Adrenal gland (tissue), 12 donors: ENCODE measurements around the gene ELN. TPM values are rescaled to one million over a fixed set of nuclear protein-coding genes. Genes with fewer than 3 reads are reported as not detected.

ENCODE experiments used
- DNase-seq, 7 donors: peaks; one replicate each; pipeline ENCODE4 v3.0.0-alpha.2; 2019 to 2020
- H3K27ac ChIP-seq, 5 donors: fragments of 200-600 bp; sonication (generic) in 4 of 5; 1 replicate in 3 of 5; 2 replicates in 2 of 5; pipeline versions ENCODE4 v1.5.1 to v1.8.0; 2016 to 2020; ENCODE audit warnings: mild to moderate bottlenecking in 1 of 5
- H3K27me3 ChIP-seq: fragments of 200-600 bp; 2 replicates; pipeline ENCODE4 v1.8.0; 2021
- H3K36me3 ChIP-seq, 2 donors: fragments of 200-600 bp; replicated peaks in 1 of 2; 1 replicate in 1 of 2; 2 replicates in 1 of 2; pipeline versions ENCODE4 v1.5.1 to v1.8.0; 2018 to 2022
- H3K4me1 ChIP-seq, 2 donors: fragments of 200-600 bp; replicated peaks in 1 of 2; 1 replicate in 1 of 2; 2 replicates in 1 of 2; pipeline versions ENCODE4 v1.5.1 to v1.8.0; 2018 to 2021
- H3K4me3 ChIP-seq, 4 donors: fragments of 200-600 bp; sonication (generic) in 3 of 4; one replicate each; pipeline ENCODE4 v1.5.1; 2016 to 2018
- H3K9me3 ChIP-seq, 3 donors: fragments of 200-600 bp; sonication (generic) in 1 of 3; replicated peaks in 1 of 3; 1 replicate in 2 of 3; 2 replicates in 1 of 3; pipeline versions ENCODE4 v1.5.1 to v1.8.0; 2016 to 2021
- CTCF ChIP-seq, 6 experiments: fragments of 450-650 bp in 4 of 6; fragments of 200-600 bp in 2 of 6; sonication (generic) in 1 of 6; IDR thresholded peaks; 1 replicate in 5 of 6; 2 replicates in 1 of 6; pipeline versions ENCODE4 v1.5.1 to v1.8.0; 2016 to 2021; ENCODE audit warnings: antibody characterized with exemption in 6 of 6, mild to moderate bottlenecking in 2 of 6, moderate library complexity in 1 of 6
- POLR2A ChIP-seq, 2 donors: fragments of 450-650 bp; IDR thresholded peaks; one replicate each; pipeline ENCODE4 v1.6.1; 2017; ENCODE audit warnings: antibody characterized with exemption in 2 of 2, mild to moderate bottlenecking in 2 of 2, moderate library complexity in 1 of 2
- WGBS, 4 donors: extraction: QIAGEN DNeasy Blood & Tissue Kit in 2 of 4; methylation state at CpG; one replicate each; pipeline versions ENCODE4 v1.1.5 to v1.1.7; 2013 to 2017; 5-methylcytosine and 5-hydroxymethylcytosine counted together
- intact Hi-C, 2 donors: fragments of 100-400 bp; cut with DNase I; formaldehyde crosslinking; loops; one replicate each; pipeline versions ENCODE4 v1.14.1 to v1.15.0; 2022 to 2023
- polyA plus RNA-seq, 3 donors: library from polyadenylated mRNA; stranded (reverse); fragments of 200-250 nt in 2 of 3; fragments of 350-450 nt in 1 of 3; fragmentation: Illumina TruSeq in 1 of 3; extraction: RNeasy Lipid Tissue Mini Kit (QIAGEN cat#74804) in 1 of 3; gene quantifications; one replicate each; pipeline ENCODE4 v1.2.3, GENCODE V29; 2013 to 2014
- total RNA-seq, 9 donors: library from RNA; depleted of rRNA in 4 of 9; stranded (reverse); fragments of >200 nt in 4 of 9; fragments of 120-200 nt in 1 of 9; fragmentation: NEBNext Ultra II Directional in 1 of 9; extraction: Animal tissue kit (Norgen Biotek cat#: 25700) in 1 of 9; gene quantifications; one replicate each; pipeline versions ENCODE4 v1.1.0 to v1.2.4, GENCODE V29; 2013 to 2023
- donor health status: healthy with polysubstance abuse.
- donor health status: Bipolar disorder and iron deficiency.
- donor health status: DM: yes; HTN: yes; CAD: no.
- donor health status: DM: no; HTN: no; CAD: no.
- donor health status: DM: no; HTN: no; CAD: no.
- donor health status: DM: yes; HTN: yes; CAD: no.

ELN gene
- total and polyA plus RNA-seq, 12 donors, result 4.6 to 107 (median 15.9) TPM

DNA sequence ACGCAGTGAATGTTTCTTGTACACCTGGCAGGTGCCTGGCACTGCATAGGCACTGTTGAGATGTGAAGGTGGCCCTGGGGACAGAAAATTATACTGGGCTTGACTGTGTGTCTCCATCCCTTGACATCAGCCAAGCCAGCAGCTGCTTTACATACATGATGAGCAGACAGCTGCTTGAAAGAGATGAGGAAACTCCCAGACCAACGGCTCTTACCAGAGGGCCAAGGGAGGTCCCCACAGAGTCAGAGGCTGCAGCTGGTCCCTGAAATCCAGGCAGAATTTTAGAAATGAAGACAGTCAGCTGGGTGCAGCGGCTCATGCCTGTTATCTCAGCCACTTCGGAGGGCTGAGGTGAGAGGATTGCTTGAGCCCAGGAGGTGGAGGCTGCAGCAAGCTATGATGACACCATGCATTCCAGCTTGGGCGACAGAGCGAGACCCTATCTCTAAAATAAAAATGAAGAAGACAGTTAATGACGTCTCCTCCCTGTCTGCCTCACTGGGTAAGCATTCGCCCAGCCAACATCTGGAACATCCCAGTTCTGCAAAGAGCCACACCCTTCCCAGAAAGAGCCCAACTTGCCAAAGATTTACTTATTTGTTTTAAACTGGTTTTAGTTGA, 73.2 kb downstream of the ELN start:
- Histone ChIP-seq H3K4me3 (no peak overlapping the region), H3K36me3 (peaks cover 0 to 34% of the 10 kb centered on the region in 2 donors), H3K27ac (no peak overlapping the region), H3K9me3 (no peaks in the 10 kb centered on the region), H3K4me1 (no peaks in the 10 kb centered on the region), H3K27me3 (no peaks in the 10 kb centered on the region)
- no peak for TF ChIP-seq CTCF (IDR thresholded peaks at IDR 0.05)
- no peak for TF ChIP-seq POLR2A (IDR thresholded peaks at IDR 0.05)
- 80 to 90% (median 83%) methylated on average over 6 to 8 of the region's 8 CpGs for WGBS, 4 donors
- DNase-seq, result no peak
- intact Hi-C loops, result no loop called here

DNA sequence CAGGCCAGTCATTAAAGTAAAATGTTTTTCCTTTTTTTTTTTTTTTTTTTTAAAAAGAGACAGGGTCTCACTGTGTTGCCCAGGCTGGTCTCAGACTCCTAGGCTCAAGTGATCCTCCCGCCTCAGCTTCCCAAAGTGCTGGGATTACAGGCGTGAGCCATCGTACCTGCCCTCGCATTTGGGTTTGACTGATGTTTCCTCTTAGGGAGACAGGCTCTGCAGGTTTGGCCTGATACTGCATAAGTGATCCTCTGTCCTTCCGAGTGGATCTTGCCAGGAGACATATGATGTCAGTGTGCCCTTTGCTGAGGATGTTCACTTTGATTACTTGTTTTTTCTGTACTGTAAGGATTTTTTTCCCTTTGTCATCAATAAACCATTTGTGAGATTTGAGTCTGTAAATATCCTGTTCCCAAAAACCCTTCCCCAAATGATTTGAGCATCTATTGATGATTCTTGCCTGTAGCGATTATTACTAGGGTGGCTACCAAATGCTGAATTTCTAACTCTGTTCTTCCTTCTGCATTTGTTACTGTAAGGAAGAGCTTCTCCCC, 75.3 kb downstream of the ELN start:
- no peak overlapping the region for H3K4me3 ChIP-seq
- TF ChIP-seq POLR2A (IDR thresholded peaks at IDR 0.05) (no peak), CTCF (IDR thresholded peaks at IDR 0.05) (no peak)

GRCh38 chr7:74104702-74105101, 76.7 kb downstream of the ELN start:
- WGBS, 4 donors, result 87 to 95% (median 94%) methylated on average over 8 of the region's 8 CpGs
- H3K27me3 ChIP-seq, result no peaks in the 10 kb centered on the region
- peaks cover 0 to 65% of the 10 kb centered on the region in 2 donors for H3K36me3 ChIP-seq
- no peaks in the 10 kb centered on the region for H3K4me1 ChIP-seq
- H3K27ac ChIP-seq, result no peak overlapping the region
- DNase-seq, result no peak
- intact Hi-C loops, result no loop called here
- no peak overlapping the region for H3K4me3 ChIP-seq
- no peaks in the 10 kb centered on the region for H3K9me3 ChIP-seq
- TF ChIP-seq CTCF (IDR thresholded peaks at IDR 0.05), result no peak
- no peak for TF ChIP-seq POLR2A (IDR thresholded peaks at IDR 0.05)

More for the DNA sequence above, 75.3 kb downstream of the ELN start:
- Histone ChIP-seq H3K27ac (no peak overlapping the region), H3K4me1 (no peaks in the 10 kb centered on the region), H3K9me3 (no peaks in the 10 kb centered on the region), H3K27me3 (no peaks in the 10 kb centered on the region), H3K36me3 (peaks cover 0 to 54% of the 10 kb centered on the region in 2 donors)
- intact Hi-C loops, result no loop called here
- no peak for DNase-seq
- 93 to 98% (median 96%) methylated on average over 6 of the region's 6 CpGs for WGBS, 4 donors

- Histone ChIP-seq H3K27ac (no peak overlapping the region), H3K4me3 (no peak overlapping the region), H3K9me3 (no peaks in the 10 kb centered on the region), H3K4me1 (no peaks in the 10 kb centered on the region), H3K27me3 (no peaks in the 10 kb centered on the region), H3K36me3 (peaks cover 0 to 66% of the 10 kb centered on the region in 2 donors)
- no peak for DNase-seq
- TF ChIP-seq CTCF (IDR thresholded peaks at IDR 0.05) (no peak), POLR2A (IDR thresholded peaks at IDR 0.05) (no peak)
- 78 to 91% (median 88%) methylated on average over 6 to 11 of the region's 11 CpGs for WGBS, 4 donors
- intact Hi-C loops, result no loop called here
Observed at GRCh38 chr7:74105992-74106391, 78.0 kb downstream of the ELN start.
